T1000 (cell line): ENCODE results near the gene SPOCK3.
"Not testable (repeated sequence)": the region's sequence is repeated elsewhere in the genome, so short reads cannot be mapped to it uniquely, and the experiment has no call there.

Experiments used
- DNase-seq: peaks from one replicate; lab custom pipeline; 2025; ENCODE audit warnings: mixed read lengths; lab: John Stamatoyannopoulos, UW

SPOCK3 gene

DNA sequence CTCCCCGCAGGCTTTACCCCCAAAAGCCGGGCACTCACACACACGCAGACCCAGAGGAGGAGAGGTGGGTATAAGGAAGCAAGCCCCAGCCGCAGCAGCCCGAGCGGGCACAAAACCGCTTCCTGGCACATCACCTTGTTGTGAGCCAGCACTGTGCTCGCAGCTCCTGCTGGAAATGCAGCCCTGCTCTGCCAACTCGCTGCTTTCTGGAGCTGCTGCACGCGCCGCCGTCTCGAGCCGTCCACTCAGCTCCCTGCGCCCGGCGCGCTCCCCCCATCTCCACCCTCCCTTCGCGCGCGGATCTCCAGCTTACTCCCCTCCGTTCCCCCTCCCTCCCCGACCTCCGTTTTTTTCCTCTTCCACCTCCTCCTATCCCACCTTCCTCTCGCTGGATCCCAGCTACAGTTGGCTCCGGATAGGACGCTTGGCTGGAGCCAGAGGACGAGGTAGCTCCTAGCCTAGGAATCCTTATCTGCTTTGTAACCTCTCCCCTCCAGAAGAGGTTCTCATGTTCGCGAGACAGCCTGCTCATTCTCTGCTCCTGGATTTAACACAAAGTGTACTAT lies at the start of gene SPOCK3:
Gene SPOCK3 (minus strand): TSS at position 179 of the 566 bp plus-strand sequence.
- peak; percentile 31 for DNase-seq

DNA sequence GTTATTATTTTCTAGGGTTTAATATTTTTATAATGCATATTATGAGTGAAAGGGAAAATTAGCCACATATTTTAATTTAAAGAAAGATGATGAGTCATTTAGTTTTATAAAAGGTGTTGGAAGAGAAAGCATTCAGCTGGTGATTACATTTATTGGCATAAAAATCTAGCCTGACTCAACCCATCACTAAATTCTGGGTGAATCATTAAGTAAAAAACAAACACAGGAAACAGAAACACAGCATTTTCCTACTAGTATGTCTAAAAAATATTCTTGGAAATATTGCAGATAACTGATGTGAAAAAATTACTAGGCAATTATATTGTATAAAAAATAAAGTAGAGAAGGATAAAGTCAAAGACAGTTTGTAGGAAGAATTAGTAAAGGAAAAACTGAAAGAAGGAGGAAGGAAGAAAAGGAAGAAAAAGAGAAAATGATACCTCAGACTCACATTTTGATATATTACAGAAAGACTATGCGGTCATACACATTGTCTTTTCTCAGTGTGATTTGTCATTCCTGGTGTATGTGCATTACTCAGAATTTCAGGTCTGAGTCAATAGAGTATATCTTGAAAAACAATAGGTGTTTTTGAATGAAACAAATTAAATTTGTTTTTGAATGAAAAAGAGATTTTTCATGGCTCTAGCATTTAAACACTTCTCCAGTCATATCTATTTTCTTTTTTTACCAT lies 48.0 kb upstream of the SPOCK3 start:
- no peak for DNase-seq

DNA sequence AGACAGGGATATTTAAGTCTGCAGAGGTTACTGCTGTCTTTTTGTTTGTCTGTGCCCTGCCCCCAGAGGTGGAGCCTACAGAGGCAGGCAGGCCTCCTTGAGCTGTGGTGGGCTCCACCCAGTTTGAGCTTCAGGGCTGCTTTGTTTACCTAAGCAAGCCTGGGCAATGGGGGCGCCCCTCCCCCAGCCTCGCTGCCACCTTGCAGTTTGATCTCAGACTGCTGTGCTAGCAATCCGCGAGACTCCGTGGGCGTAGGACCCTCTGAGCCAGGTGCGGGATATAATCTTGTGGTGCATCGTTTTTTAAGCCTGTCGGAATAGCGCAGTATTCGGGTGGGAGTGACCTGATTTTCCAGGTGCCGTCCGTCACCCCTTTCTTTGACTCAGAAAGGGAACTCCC lies 47.3 kb upstream of the SPOCK3 start:
- not testable (repeated sequence) for DNase-seq

DNA sequence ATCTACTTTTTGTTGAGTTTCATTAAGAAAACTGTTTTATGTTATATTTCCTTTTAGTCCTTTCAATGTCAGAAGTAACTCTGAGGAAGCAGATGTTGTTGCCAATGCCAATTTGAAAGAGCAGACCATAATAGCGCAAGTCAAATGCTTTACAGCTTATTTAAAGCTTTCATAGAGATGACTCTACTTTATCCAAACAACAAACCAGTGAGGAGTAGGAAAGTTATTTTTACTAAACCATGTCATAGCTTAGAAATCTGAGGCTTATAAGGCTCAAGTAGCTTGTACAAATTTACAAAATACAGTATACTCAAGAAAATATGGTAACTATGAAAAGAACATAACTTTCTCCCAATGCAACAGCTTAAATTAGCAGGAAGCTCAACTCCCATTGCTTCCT lies 40.1 kb upstream of the SPOCK3 start:
- DNase-seq, result no peak

DNA sequence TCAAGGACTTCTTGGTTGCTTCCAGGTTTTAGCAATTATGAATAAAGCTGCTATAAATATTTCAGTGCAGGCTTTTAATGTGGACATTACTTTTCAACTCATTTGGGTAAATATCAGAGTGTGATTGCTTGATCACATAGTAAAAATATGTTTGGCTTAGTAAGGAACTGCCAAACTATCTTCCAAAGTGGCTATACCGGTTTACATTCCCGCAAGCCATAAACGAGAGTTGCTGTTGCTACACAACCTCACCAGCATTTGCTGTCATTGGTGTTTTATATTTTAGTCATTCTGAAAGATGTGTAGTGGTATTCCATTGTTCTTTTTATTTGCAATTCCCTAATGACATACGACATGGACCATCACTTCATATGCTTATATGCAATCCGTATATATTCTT lies 30.9 kb upstream of the SPOCK3 start:
- DNase-seq, result no peak

DNA sequence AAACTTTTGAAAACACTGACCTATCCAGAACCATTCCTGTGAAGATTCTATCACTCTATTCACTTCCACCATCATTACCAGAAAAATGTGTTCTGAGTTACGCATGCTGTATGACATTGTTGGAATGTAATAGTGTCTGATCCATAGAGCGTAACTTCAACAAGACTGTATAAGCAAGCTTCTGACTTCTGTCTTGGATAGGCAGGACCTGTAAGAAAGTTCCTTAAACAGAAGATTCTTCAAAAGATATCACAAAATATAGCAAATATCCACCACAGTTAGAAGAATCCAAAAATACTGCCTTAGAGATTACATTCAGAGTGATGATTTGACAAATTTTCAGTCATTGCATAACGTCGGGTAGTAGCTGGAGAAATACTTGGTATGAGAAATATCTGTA lies 14.0 kb upstream of the SPOCK3 start:
- no peak for DNase-seq

DNA sequence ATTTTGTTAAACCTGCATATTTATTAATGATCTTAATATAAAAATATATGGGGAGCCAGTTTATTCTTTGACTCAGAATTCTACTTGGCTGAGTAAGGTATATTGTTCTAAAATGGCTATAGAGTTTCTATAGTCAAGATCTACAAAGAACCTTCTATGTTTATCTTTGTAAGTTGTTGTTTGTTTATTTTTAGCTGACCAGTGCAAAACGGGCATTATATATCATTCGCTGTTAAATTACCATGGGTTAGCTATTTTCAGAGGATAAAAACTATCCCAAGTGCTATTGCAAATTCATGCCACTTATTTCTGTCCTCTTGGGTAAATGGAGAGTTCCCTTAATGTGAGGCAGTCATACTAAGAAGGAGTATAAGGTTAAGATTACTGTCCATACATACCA lies 5.3 kb upstream of the SPOCK3 start:
- DNase-seq, result no peak

DNA sequence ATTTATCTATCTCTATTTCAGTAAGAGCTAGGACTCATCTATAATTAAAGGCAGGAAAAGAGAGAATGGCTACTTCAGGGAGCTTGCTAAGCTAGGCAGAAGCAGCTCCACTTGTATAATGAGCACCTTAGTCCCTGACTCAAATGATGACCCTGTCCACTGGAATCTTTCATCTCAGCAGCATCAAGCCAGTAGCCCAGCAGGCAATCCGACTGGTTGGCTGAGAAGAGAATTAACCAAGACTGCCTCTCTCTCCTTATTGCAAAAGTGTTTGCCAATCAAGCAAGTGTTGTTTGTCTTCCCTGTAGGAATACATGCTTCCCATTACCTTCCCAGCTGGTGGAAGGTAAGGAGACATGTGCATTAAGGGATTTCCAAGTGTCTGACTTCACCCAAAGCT lies 3.9 kb upstream of the SPOCK3 start:
- DNase-seq, result no peak

DNA sequence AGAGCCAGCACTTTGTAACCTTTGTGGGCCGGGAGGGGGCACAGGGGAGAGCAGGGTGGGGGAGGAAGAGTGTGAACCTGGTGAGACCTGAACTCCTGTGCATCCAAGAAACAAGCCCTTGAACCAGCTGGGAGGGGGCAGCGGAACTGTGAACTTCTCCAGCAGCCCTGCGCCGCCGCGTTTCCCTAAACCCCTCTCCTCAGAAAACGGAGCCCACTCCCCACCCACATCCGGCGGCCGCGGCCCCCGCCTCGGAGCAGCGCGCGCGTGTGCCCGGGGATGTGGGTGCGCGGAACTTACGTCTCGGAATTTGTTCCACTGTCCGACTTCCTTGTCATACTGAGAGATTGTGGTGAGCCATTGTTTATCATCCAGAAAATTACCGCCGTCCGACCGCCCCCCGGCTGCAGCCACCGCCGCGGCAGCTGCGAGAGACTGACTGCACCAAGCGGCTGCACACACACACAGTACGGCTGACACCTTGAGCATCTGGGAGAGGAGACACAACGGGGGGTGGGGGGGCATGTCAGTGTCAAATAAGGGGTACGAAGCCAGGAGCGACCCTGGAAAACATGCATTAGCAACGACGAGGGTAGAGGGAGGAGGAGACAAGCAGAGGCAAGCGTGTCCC lies 494 bp downstream of the SPOCK3 start:
- no peak for DNase-seq

DNA sequence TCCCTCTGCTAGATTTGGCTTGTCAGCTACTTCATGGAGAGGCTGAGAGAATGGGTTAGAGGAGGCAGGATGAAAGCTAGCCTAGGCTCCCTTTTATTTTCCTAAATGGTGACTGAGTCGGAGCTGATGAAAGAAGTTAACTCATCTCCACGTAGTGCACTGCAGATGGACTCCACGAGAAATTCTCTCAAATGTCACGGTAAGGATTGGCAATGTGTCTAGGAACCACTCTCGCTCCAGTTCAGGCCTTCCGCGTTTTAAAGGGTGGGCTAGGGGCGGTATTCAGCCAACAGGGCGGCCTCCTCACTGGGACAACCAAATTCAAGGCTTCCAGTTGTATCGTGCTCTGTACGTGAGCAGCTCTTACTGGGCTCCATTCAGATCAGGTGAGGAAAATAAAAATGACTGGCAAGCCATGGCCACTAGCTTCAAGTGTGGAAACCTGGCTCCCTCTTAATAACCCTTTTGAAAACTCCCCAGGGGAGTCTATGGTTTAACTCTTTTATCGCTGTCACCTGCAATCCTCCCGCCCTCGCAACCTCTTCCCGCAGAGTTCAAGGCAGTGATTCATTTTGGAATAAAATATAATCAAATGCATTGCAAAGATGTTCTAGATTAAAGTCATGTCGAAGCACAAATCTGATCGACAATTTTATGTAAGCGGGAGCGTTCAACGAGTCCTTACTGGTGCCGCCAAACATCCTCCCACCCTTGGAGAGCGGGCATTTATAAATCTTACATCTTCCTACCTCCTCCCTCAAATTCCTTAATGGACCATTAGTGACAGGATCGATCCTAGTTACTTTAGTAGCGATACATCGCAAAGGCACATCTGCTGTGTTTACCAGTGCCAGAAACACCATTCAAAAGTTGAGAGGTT lies 1.2 kb downstream of the SPOCK3 start:
- no peak for DNase-seq

DNA sequence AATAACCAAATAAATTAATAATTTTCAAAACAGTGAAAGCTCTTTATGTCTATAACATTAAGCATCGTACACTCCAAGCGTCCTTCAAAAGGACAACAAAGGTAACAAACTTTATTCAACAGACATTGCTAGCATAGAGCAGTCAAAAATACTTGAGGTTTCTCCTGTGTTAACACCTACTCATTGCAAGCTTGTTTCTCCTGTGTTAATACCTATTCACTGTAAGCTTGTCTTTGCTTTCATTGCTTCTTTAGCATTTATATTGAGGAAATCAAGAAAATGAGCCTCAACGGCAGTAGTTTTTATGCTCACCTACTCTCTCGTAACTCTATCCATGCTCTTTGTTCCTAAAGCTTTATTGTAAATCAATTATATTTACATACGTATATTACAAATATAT lies 3.5 kb downstream of the SPOCK3 start:
- DNase-seq, result no peak

DNA sequence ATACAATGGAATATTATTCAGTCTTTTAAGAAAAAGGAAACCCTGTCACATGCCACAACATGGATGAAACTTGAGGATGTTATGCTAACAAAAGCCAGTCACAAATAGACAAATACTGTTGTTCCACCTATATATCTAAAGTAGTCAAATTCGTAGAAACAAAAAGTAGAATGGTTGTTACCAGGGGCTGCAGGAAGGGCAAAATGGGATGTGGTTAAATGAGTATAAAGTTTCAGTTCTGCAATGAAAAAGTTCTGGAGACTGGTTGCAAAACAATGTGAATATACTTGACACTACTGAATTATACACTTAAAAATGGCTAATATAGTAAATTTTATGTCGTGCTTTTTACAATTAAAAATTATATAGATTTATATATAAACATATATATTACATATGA lies 12.2 kb downstream of the SPOCK3 start:
- DNase-seq, result no peak

DNA sequence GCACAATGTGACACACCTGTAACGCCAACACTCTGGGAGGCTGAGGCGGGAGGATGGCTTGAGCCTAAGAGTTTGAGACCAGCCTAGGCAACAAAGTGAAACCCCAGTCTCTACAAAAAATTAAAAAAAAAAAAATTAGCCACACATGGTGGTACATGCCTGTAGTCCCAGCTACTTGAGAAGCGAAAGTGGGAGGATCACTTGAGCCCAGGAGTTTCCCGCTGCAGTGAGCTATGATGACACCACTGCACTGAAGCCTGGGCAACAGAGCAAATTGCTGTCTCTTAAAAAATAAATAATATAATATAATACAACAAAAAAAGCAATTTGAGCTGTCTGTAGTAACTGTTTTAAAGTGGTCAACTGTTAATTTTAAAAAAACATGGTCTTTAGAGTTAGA lies 13.2 kb downstream of the SPOCK3 start:
- no peak for DNase-seq

DNA sequence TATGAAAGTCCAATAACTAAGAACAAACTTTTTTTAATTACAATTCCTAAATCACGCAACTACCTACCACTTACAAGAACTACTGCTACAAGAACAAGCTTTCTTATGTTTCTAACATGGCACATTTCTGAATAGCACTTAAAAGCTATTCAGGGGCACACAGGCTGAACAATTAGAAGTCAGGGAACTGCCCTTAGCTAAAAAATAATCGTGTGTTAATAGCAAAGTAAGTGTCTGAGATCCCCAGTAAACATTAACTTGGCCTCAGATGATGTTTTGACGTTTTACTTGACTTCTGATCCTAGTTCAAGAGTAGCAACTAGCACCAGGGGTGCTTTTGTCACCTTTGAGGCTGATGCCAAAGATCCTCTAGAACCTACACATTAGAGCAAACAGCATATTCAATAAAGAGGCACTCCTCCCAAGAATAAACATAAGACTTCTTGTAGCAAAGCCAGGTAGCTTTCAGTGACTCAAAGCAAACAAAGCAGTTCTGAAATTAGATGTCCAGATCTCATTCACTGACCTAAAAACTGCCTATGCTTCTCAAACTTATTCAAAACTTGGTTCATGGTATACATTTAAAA lies 16.2 kb downstream of the SPOCK3 start:
- no peak for DNase-seq

DNA sequence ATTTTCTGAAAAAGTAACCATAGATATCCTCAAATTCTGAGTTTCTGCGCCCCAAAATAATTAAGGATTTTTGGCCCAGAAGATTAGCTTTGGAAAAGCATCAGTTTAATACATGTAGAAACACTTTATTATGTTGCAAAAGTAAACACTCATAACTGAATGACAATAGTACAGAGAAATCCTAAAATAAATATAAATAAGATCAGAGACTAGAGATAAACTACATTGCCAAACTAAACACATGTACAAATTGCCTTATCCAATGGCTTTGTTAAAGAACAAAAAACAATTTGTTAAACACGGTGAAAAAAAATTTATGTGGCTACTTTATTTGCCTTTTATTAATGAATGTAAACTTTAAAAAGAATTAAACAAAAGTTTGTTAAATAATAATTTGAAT lies 17.5 kb downstream of the SPOCK3 start:
- DNase-seq, result no peak

DNA sequence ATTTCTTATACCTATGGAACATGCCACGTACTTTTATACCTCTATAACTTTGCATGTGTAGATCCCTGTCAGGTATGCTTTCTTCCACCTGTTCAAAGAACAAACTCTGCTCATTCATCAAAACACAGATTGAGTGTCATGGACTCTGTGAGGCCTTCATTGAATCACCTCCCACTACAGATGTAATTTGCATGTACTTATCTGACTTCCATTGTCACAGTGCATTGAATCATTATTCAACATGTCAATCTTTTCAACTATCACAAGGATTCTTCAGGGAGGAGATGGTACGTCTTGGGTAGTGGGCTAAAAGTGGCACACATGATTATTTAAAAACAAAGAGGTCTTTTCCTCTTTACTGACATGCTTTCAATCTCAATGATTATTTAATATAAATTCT lies 24.1 kb downstream of the SPOCK3 start:
- no peak for DNase-seq

DNA sequence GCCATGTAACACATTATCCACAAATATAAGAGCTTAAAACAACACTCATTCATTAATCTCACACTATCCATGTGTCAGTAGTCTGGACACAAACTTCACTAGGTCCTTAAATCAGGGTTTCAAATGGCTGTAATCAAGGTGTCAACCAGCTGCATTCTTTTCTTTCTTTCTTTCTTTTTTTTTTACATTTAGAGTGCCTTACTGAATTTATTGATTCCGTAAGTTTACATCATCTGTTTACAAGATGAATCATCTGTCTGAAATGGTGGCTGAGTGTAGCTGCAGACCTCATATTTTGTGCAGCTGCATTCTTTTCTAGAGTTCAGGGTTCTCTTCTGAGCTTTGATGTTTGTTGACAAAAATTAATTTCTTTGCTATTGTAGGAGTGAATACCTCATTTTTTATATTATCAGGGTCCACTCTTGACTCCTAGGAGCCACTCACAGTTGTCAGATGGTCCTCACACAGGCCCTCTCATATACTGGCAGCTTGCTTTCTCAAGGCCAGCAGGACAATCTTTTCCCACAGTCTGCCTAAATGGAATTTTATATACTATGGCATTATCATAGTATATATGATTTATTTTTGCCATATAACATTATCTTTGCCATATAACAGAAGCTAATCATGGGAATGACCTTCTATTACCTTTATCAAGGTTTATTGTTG lies 37.8 kb downstream of the SPOCK3 start:
- no peak for DNase-seq

DNA sequence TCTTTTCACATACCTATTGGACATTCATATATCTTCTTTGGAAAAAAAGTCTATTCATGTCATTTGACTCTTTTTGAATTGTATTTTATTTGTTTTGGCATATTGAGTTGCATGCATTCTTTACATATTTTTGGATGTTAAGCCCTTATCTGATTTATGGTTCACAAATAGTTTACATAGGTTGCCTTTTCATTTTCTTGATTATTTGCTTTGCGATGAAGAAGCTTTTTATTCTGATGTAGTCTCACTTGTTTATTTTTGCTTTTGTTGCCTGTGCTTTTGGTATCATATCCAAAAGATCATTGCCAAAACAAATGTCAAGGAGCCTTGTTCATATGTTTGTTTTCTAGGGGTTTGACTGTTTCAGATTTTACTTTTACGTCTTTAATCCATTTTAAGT lies 43.9 kb downstream of the SPOCK3 start:
- DNase-seq, result no peak

DNA sequence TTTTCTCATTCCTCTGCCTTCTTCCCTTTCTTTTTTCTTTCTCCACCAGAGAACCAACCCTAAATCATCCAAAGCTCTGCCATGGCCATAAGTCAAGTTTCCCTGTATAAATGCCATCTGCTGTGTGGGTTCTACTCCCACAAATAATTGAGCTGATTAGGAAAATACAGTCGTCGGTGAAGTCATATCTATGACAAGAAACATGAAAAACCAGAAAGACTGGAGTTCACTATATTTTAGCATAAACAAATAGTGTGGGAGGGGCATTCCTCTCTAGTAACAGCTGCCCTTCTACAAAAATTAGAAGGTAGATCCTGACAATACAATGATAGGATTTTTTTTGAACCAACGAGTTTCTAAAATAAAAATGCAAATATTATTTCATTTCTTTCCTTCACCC lies 48.8 kb downstream of the SPOCK3 start:
- no peak for DNase-seq

DNA sequence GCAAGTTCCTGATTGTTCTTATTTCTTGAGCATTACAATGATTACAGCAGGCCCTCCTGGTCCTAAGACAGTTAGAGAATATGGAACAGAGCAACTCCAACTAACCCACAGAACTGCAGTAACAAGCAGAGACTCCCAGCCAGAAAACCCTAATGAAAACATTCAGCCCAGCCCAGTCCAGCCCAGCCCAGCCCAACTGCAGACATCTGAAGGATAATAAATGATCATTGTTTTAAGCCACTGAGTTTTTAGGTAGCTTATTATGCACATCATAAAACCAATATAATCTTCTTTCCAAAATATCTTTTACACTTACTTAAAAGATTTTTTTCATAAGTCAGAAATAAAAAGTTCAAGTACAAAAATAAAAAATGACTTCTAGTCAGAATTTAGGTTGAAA lies 51.3 kb downstream of the SPOCK3 start:
- DNase-seq, result no peak

DNA sequence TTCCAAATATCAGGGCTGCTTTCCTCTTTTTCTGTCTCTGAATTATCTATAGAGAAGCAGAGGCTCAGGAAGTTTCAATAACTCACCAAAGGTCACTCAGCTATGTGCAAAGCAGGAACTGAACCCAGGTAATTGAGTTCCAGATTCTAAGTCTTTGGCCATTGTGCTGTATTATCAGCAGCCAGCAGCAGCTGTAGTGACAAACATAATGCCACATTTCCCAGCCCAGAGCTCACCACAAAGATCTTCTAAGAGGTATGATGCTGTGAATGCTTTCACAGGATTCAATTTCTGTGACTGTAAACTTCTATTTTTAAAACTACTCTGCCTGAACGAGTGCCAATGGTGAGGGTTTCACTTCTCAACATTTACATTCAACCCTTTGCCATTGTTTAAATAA lies 56.4 kb downstream of the SPOCK3 start:
- no peak for DNase-seq
